H9 (cell line): Measurements from ENCODE around the gene ITSN1. TPM values are rescaled to one million over a fixed set of nuclear protein-coding genes. Genes with fewer than 3 reads are reported as not detected.
"Not testable (repeated sequence)": the region's sequence is repeated elsewhere in the genome, so short reads cannot be mapped to it uniquely, and the experiment has no call there.

ENCODE experiments used
- DNase-seq: peaks from one replicate; pipeline ENCODE4 v3.0.0-alpha.2; 2017
- H2AFZ ChIP-seq: one replicate; pipeline ENCODE4 v1.6.1; 2013; ENCODE audit warnings: mild to moderate bottlenecking, low read length, control low read depth, moderate library complexity
- H2AK5ac ChIP-seq: 2 replicates; pipeline ENCODE4 v1.6.1; 2013; ENCODE audit warnings: low read length, control low read depth, mixed read lengths; ENCODE audit not compliant: insufficient read length
- H2BK120ac ChIP-seq: one replicate; pipeline ENCODE4 v1.6.1; 2013; ENCODE audit warnings: low read depth, mild to moderate bottlenecking, low read length, control low read depth, inconsistent platforms; ENCODE audit not compliant: poor library complexity, severe bottlenecking
- H2BK12ac ChIP-seq: 2 replicates; pipeline ENCODE4 v1.6.1; 2013; ENCODE audit warnings: low read length, control low read depth, mixed read lengths, low read depth; ENCODE audit not compliant: insufficient read length
- H2BK15ac ChIP-seq: 2 replicates; pipeline ENCODE4 v1.6.1; 2013; ENCODE audit warnings: low read depth, low read length, control low read depth
- H2BK20ac ChIP-seq: one replicate; pipeline ENCODE4 v1.6.1; 2013; ENCODE audit warnings: low read depth, mild to moderate bottlenecking, low read length, control low read depth, inconsistent platforms; ENCODE audit not compliant: poor library complexity, severe bottlenecking
- H2BK5ac ChIP-seq: 2 replicates; pipeline ENCODE4 v1.6.1; 2013; ENCODE audit warnings: low read length, control low read depth, mixed read lengths; ENCODE audit not compliant: insufficient read length
- H3K14ac ChIP-seq: 2 replicates; pipeline ENCODE4 v1.6.1; 2013; ENCODE audit warnings: low read length, control low read depth; ENCODE audit not compliant: insufficient read depth
- H3K18ac ChIP-seq: 2 replicates; pipeline ENCODE4 v1.6.1; 2013; ENCODE audit warnings: low read depth, mild to moderate bottlenecking, mixed read lengths, low read length, control low read depth; ENCODE audit not compliant: insufficient read length
- H3K23ac ChIP-seq: 2 replicates; pipeline ENCODE4 v1.6.1; 2013; ENCODE audit warnings: low read length, control low read depth, mixed read lengths, low read depth; ENCODE audit not compliant: insufficient read length
- H3K23me2 ChIP-seq: 2 replicates; pipeline ENCODE4 v1.6.1; 2013; ENCODE audit warnings: low read depth, mild to moderate bottlenecking, mixed read lengths, low read length, control low read depth; ENCODE audit not compliant: insufficient read length, poor library complexity, severe bottlenecking
- H3K27ac ChIP-seq: 2 replicates; pipeline ENCODE4 v1.5.1; 2013; ENCODE audit warnings: low read length, control low read depth, mixed read lengths, low read depth; ENCODE audit not compliant: insufficient read length
- H3K27me3 ChIP-seq: 2 replicates; pipeline ENCODE4 v1.6.1; 2013; ENCODE audit warnings: low read length, control low read depth, inconsistent platforms; ENCODE audit not compliant: insufficient read depth
- H3K4ac ChIP-seq: 2 replicates; pipeline ENCODE4 v1.6.1; 2013; ENCODE audit warnings: low read depth, mild to moderate bottlenecking, control low read depth, inconsistent platforms, low read length, moderate library complexity
- H3K4me1 ChIP-seq: 2 replicates; pipeline ENCODE4 v1.6.1; 2013; ENCODE audit warnings: low read length, control low read depth, inconsistent platforms; ENCODE audit not compliant: insufficient read depth
- H3K4me2 ChIP-seq: 2 replicates; pipeline ENCODE4 v1.6.1; 2013; ENCODE audit warnings: low read length, control low read depth, mixed read lengths; ENCODE audit not compliant: insufficient read length, insufficient read depth
- H3K56ac ChIP-seq: 2 replicates; pipeline ENCODE4 v1.6.1; 2013; ENCODE audit warnings: low read depth, mild to moderate bottlenecking, mixed read lengths, low read length, control low read depth; ENCODE audit not compliant: insufficient read length
- H3K79me1 ChIP-seq: 2 replicates; pipeline ENCODE4 v1.6.1; 2013; ENCODE audit warnings: low read depth, mild to moderate bottlenecking, moderate library complexity, low read length, control low read depth, inconsistent platforms; ENCODE audit not compliant: insufficient read depth, poor library complexity, severe bottlenecking
- H3K79me2 ChIP-seq: 2 replicates; pipeline ENCODE4 v1.6.1; 2013; ENCODE audit warnings: low read length, control low read depth, inconsistent platforms; ENCODE audit not compliant: insufficient read depth
- H3K9ac ChIP-seq: 2 replicates; pipeline ENCODE4 v1.6.1; 2013; ENCODE audit warnings: low read length, control low read depth, mixed read lengths; ENCODE audit not compliant: insufficient read length; ENCODE audit errors: extremely low read depth
- H3K9me3 ChIP-seq: one replicate; pipeline ENCODE4 v1.6.1; 2013; ENCODE audit warnings: low read depth, low read length, inconsistent platforms; ENCODE audit not compliant: control insufficient read depth
- H3T11ph ChIP-seq: one replicate; pipeline ENCODE4 v1.6.1; 2013; ENCODE audit warnings: mild to moderate bottlenecking, low read length, control low read depth, inconsistent platforms
- H4K20me1 ChIP-seq: one replicate; pipeline ENCODE4 v1.6.1; 2013; ENCODE audit not compliant: control insufficient read depth, insufficient read length, insufficient read depth
- H4K5ac ChIP-seq: 2 replicates; pipeline ENCODE4 v1.6.1; 2013; ENCODE audit warnings: low read depth, mild to moderate bottlenecking, mixed read lengths, low read length, control low read depth; ENCODE audit not compliant: insufficient read length
- H4K8ac ChIP-seq: replicated peaks from 2 replicates; pipeline ENCODE4 v1.6.1; 2013; ENCODE audit warnings: low read length, control low read depth, mixed read lengths, low read depth; ENCODE audit not compliant: insufficient read length
- H4K91ac ChIP-seq: 2 replicates; pipeline ENCODE4 v1.6.1; 2013; ENCODE audit warnings: low read depth, mild to moderate bottlenecking, moderate library complexity, mixed read lengths, low read length, control low read depth; ENCODE audit not compliant: insufficient read length
- H3K27ac Mint-ChIP-seq, 3 experiments: 2 replicates in 2 of 3; 3 replicates in 1 of 3; pipeline ENCODE4 v1.8.0; 2020 to 2021; ENCODE audit warnings: mixed read lengths in 3 of 3, mild to moderate bottlenecking in 1 of 3, moderate library complexity in 1 of 3
- H3K27me3 Mint-ChIP-seq: 2 replicates; pipeline ENCODE4 v1.8.0; 2021; ENCODE audit warnings: low read depth, mild to moderate bottlenecking, moderate library complexity, mixed read lengths
- H3K36me3 Mint-ChIP-seq, 3 experiments: 2 replicates in 2 of 3; 3 replicates in 1 of 3; pipeline ENCODE4 v1.8.0; 2020 to 2021; ENCODE audit warnings: low read depth in 3 of 3, mixed read lengths in 3 of 3; ENCODE audit not compliant: insufficient read depth in 1 of 3
- H3K4me1 Mint-ChIP-seq, 2 experiments: 2 replicates each; pipeline ENCODE4 v1.8.0; 2020; ENCODE audit warnings: mixed read lengths in 2 of 2
- H3K4me3 Mint-ChIP-seq, 2 experiments: 2 replicates in 1 of 2; 3 replicates in 1 of 2; pipeline ENCODE4 v1.8.0; 2020 to 2021; ENCODE audit warnings: mild to moderate bottlenecking in 2 of 2, mixed read lengths in 2 of 2, moderate library complexity in 1 of 2
- H3K9me3 Mint-ChIP-seq, 2 experiments: 2 replicates in 1 of 2; 3 replicates in 1 of 2; pipeline ENCODE4 v1.8.0; 2020; ENCODE audit warnings: mild to moderate bottlenecking in 2 of 2, mixed read lengths in 2 of 2, moderate library complexity in 1 of 2
- CTCF ChIP-seq: fragments of 200-600 bp; sonication (generic); conservative IDR thresholded peaks from 3 replicates; pipeline ENCODE4 v1.8.0; 2021; ENCODE audit warnings: antibody characterized with exemption, mild to moderate bottlenecking
- WGBS: extraction: QIAGEN DNeasy Blood & Tissue Kit; methylation state at CpG from one replicate; pipeline ENCODE4 v1.1.7; 2013; ENCODE audit warnings: missing lambda C conversion rate, low lambda C conversion rate, mixed read lengths; ENCODE audit not compliant: insufficient read length; ENCODE audit errors: extremely low coverage; 5-methylcytosine and 5-hydroxymethylcytosine counted together
- total RNA-seq: library from RNA; stranded (reverse); gene quantifications from 2 replicates; pipeline ENCODE4 v1.2.1, GENCODE V29; 2021

Gene ITSN1
- total RNA-seq, 1 experiment from 2014 or later = 94.2 TPM

- Histone ChIP-seq H2BK5ac (no peak overlapping the region), H3K4me2 (no peak overlapping the region), H3K27ac (no peak overlapping the region), H2AK5ac (no peak overlapping the region), H3K27me3 (no peaks in the 10 kb centered on the region), H2BK12ac (no peak overlapping the region), H4K91ac (no peak overlapping the region), H3K18ac (no peak overlapping the region), H2AFZ (no peak overlapping the region), H3K23me2 (no peaks in the 10 kb centered on the region), H4K8ac (no peak overlapping the region), H3T11ph (no peak overlapping the region), H3K9me3 (no peaks in the 10 kb centered on the region), H3K56ac (no peak overlapping the region), H3K79me2 (no peaks in the 10 kb centered on the region), H3K23ac (no peak overlapping the region), H3K9ac (no peak overlapping the region), H2BK15ac (no peak overlapping the region), H2BK20ac (no peak overlapping the region), H3K14ac (no peak overlapping the region), H2BK120ac (no peak overlapping the region), H3K4ac (no peak overlapping the region), H3K79me1 (no peaks in the 10 kb centered on the region), H3K4me1 (no peaks in the 10 kb centered on the region), H4K5ac (no peak overlapping the region), H4K20me1 (peaks cover 3% of the 10 kb centered on the region)
- Mint-ChIP-seq H3K36me3 (no peaks in the 10 kb centered on the region), H3K9me3 (no peaks in the 10 kb centered on the region), H3K27ac (no peak overlapping the region), H3K27me3 (peaks cover 7% of the 10 kb centered on the region), H3K4me3 (no peak overlapping the region), H3K4me1 (peaks cover 22% of the 10 kb centered on the region in 2 experiments)
- DNase-seq = no peak
- no peak for TF ChIP-seq CTCF
- no CpG with 5 or more reads among the region's 3 CpGs for WGBS
These were observed 218.8 kb downstream of the ITSN1 start for GRCh38 chr21:33861125-33861524.

- H3K79me2 ChIP-seq, H3K27me3 Mint-ChIP-seq, H2BK20ac ChIP-seq, H3K4me2 ChIP-seq, H2BK15ac ChIP-seq, H4K5ac ChIP-seq, H3K18ac ChIP-seq, H3K56ac ChIP-seq, H2BK120ac ChIP-seq, H3K23me2 ChIP-seq, H2BK5ac ChIP-seq, H4K20me1 ChIP-seq, H2BK12ac ChIP-seq, H3K27ac ChIP-seq, H3K4me3 Mint-ChIP-seq, H3K27ac Mint-ChIP-seq, DNase-seq, H3K23ac ChIP-seq, H3K36me3 Mint-ChIP-seq, H3K79me1 ChIP-seq, H3T11ph ChIP-seq, H4K91ac ChIP-seq, H2AK5ac ChIP-seq, H3K4me1 ChIP-seq, H3K14ac ChIP-seq, H2AFZ ChIP-seq, H3K9me3 ChIP-seq, H3K27me3 ChIP-seq, H4K8ac ChIP-seq, H3K9ac ChIP-seq, H3K9me3 Mint-ChIP-seq, H3K4ac ChIP-seq: not testable (repeated sequence)
- H3K4me1 Mint-ChIP-seq = peaks cover 18 to 19% of the 10 kb centered on the region in 2 experiments
- WGBS = no CpG with 5 or more reads among the region's 8 CpGs
These were observed 220.9 kb downstream of the ITSN1 start for GRCh38 chr21:33863191-33863590.
